Measurements from ENCODE around the gene TCEAL9.

- TF ChIP-seq POLR2A (IDR thresholded peaks at IDR 0.05) (no peak), CTCF (IDR thresholded peaks at IDR 0.05) (no peak)
Observed at GRCh38 chrX:103382877-103383276, 26.6 kb downstream of the TCEAL9 start.

Measured in stomach (tissue), 4 donors.